CD8-positive, alpha-beta memory T cell (primary cell): ENCODE measurements around the gene CDS1. TPM values are rescaled to one million over a fixed set of nuclear protein-coding genes. Genes with fewer than 3 reads are reported as not detected.

ENCODE experiments used
- CTCF ChIA-PET: fragments of 350-600 bp; sonication (Branson Sonifier 250); formaldehyde crosslinking; loops from one replicate; lab custom pipeline; 2021; ENCODE audit warnings: antibody characterized with exemption; lab: Charles Lee
- POLR2A ChIA-PET: fragments of 350-600 bp; sonication (Branson Sonifier 250); formaldehyde crosslinking; loops from one replicate; lab custom pipeline; 2021; ENCODE audit warnings: antibody characterized with exemption; lab: Charles Lee
- DNase-seq, 5 donors: peaks; one replicate each; pipeline versions ENCODE4 v3.0.0 to v3.0.0-alpha.2; 2020 to 2022; ENCODE audit warnings: mixed read lengths in 1 of 5
- H3K27ac ChIP-seq: one replicate; pipeline ENCODE4 v1.7.0; 2013; ENCODE audit warnings: low read depth, mild to moderate bottlenecking, low read length, moderate library complexity
- H3K27me3 ChIP-seq: 2 replicates; pipeline ENCODE4 v1.7.0; 2013; ENCODE audit warnings: low read length, mild to moderate bottlenecking; ENCODE audit not compliant: insufficient read depth, poor library complexity, severe bottlenecking
- H3K36me3 ChIP-seq: 2 replicates; pipeline ENCODE4 v1.7.0; 2013; ENCODE audit warnings: mild to moderate bottlenecking, low read length, moderate library complexity; ENCODE audit not compliant: insufficient read depth
- H3K4me1 ChIP-seq: 2 replicates; pipeline ENCODE4 v1.7.0; 2013; ENCODE audit warnings: mild to moderate bottlenecking, low read length, moderate library complexity; ENCODE audit not compliant: insufficient read depth
- H3K4me3 ChIP-seq: 2 replicates; pipeline ENCODE4 v1.7.0; 2013; ENCODE audit warnings: mild to moderate bottlenecking, low read length
- H3K9me3 ChIP-seq: 2 replicates; pipeline ENCODE4 v1.7.0; 2013; ENCODE audit warnings: mild to moderate bottlenecking, low read length
- H3K27ac Mint-ChIP-seq, 8 donors: one replicate each; pipeline ENCODE4 v1.8.0; 2020 to 2021; ENCODE audit warnings: mixed read lengths in 8 of 8, mild to moderate bottlenecking in 6 of 8, inconsistent platforms in 3 of 8, moderate library complexity in 3 of 8
- H3K27me3 Mint-ChIP-seq, 2 donors: one replicate each; pipeline ENCODE4 v1.8.0; 2020 to 2021; ENCODE audit warnings: mixed read lengths in 2 of 2, mild to moderate bottlenecking in 1 of 2, moderate library complexity in 1 of 2
- H3K36me3 Mint-ChIP-seq, 3 donors: one replicate each; pipeline ENCODE4 v1.8.0; 2020 to 2021; ENCODE audit warnings: mixed read lengths in 3 of 3, inconsistent platforms in 1 of 3, mild to moderate bottlenecking in 1 of 3
- H3K4me1 Mint-ChIP-seq, 3 donors: one replicate each; pipeline ENCODE4 v1.8.0; 2020 to 2021; ENCODE audit warnings: mixed read lengths in 3 of 3, inconsistent platforms in 1 of 3, mild to moderate bottlenecking in 1 of 3
- H3K4me3 Mint-ChIP-seq, 7 donors: one replicate each; pipeline ENCODE4 v1.8.0; 2020 to 2021; ENCODE audit warnings: mixed read lengths in 7 of 7, mild to moderate bottlenecking in 6 of 7, moderate library complexity in 4 of 7, inconsistent platforms in 2 of 7
- H3K9me3 Mint-ChIP-seq, 5 donors: one replicate each; pipeline ENCODE4 v1.8.0; 2020 to 2022; ENCODE audit warnings: mixed read lengths in 5 of 5, mild to moderate bottlenecking in 3 of 5, moderate library complexity in 2 of 5, inconsistent platforms in 1 of 5
- polyA plus RNA-seq: library from polyadenylated mRNA; unstranded; fragments of 300-500 nt; fragmentation: Illumina TruSeq; gene quantifications from one replicate; pipeline ENCODE4 v1.2.3, GENCODE V29; 2021
- total RNA-seq, 2 experiments: library from RNA; stranded (reverse); gene quantifications; one replicate each; pipeline ENCODE4 v1.2.3, GENCODE V29; 2021

The CDS1 gene
- total and polyA plus RNA-seq, 3 experiments from 2014 or later: 0.20 to 0.44 (median 0.28) TPM

DNA sequence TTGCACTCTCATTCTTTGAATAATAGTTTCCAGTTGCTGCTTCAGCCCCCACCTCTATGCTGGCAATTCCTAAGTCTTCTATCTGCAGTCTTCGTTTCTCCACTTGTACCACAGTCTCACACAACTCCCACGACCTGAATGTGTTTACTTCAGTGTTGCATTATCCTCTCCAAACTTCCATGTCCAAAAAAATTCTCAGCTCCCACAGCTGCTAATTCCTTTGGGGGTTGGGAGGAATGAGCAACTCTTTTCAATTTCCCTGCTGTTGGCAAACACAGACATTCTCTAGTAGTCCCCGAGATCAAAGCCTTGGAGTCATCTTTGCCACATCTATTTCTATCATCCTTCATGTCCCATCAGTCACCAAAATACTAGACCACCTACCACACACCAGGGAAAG is 14.4 kb upstream of the CDS1 start:
- H3K27ac Mint-ChIP-seq: no peak overlapping the region

DNA sequence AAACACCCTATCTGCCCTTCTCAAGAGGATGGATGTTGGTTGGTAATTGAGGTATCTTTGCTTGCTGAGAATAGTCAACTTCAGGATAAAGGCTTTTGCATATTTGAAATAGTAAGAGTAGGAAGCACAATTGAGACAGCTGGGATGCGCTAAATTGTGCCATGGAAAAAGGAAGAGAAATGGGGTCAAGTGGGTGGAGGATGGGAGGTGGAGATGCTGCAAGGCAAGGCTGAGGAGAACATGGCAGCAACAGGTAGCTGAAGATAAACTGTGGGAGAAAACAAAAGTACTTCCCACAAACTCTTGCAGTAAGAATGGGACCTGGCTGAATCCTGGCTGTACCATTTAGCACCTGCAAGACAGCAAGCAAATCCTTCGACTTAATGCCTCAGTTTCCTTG is 13.9 kb upstream of the CDS1 start:
- H3K9me3 Mint-ChIP-seq: peaks cover 0 to 4% (median 0%) of the 10 kb centered on the region in 5 donors
- Histone ChIP-seq H3K4me3 (no peak overlapping the region), H3K9me3 (no peaks in the 10 kb centered on the region), H3K4me1 (no peaks in the 10 kb centered on the region), H3K27ac (no peak overlapping the region), H3K36me3 (no peaks in the 10 kb centered on the region), H3K27me3 (no peaks in the 10 kb centered on the region)
- H3K4me3 Mint-ChIP-seq: no peak overlapping the region
- no peaks in the 10 kb centered on the region for H3K4me1 Mint-ChIP-seq
- no peak for DNase-seq
- H3K36me3 Mint-ChIP-seq: no peaks in the 10 kb centered on the region
- peaks cover 7 to 9% of the 10 kb centered on the region in 2 donors for H3K27me3 Mint-ChIP-seq
- ChIA-PET CTCF (no interaction called here), POLR2A (no interaction called here)
- H3K27ac Mint-ChIP-seq: no peak overlapping the region

More for the DNA sequence above, 14.4 kb upstream of the CDS1 start:
- ChIA-PET POLR2A (no interaction called here), CTCF (no interaction called here)
- Histone ChIP-seq H3K27me3 (no peaks in the 10 kb centered on the region), H3K4me1 (no peaks in the 10 kb centered on the region), H3K27ac (no peak overlapping the region), H3K4me3 (no peak overlapping the region), H3K9me3 (no peaks in the 10 kb centered on the region), H3K36me3 (no peaks in the 10 kb centered on the region)
- Mint-ChIP-seq H3K4me3 (no peak overlapping the region), H3K9me3 (peaks cover 0 to 4% (median under 1%) of the 10 kb centered on the region in 5 donors), H3K4me1 (no peaks in the 10 kb centered on the region), H3K27me3 (peaks cover 7 to 10% of the 10 kb centered on the region in 2 donors), H3K36me3 (no peaks in the 10 kb centered on the region)
- no peak for DNase-seq

DNA sequence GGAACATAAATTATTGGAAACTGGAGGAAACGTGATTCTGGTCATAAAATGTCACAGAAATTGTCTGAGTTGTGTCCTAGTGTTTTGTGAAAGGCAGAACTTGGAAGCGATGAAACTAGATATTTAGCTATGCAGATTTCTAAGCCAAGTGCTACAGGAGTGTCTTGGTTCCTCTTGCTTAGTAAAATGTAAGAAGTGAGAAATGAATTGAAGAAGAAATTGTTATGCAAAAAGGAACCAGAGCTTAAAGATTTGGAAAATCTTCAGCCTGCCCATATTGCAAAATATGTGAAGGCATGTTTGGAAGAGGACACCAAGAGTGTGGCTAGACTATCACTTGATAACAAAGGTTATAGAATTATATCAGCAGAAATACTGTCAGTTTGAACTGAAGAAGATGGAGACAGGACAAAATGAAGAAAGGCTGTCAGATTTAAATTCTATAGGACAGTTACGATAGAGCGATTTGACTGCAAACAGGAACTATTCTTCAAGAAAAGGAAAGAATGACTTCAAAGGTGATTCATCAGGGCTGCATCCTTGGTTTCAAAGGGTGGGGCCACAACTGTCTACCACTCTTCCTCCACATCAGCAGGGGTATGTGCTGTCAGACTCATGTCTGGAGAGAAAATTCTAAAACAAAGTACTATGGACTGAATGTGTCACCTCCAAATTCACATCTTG is 9.4 kb upstream of the CDS1 start:
- peaks cover 9 to 16% of the 10 kb centered on the region in 2 donors for H3K27me3 Mint-ChIP-seq
- CTCF ChIA-PET: no interaction called here
- DNase-seq: no peak
- H3K4me3 Mint-ChIP-seq: no peak overlapping the region
- Histone ChIP-seq H3K4me3 (no peak overlapping the region), H3K27me3 (no peaks in the 10 kb centered on the region), H3K4me1 (no peaks in the 10 kb centered on the region), H3K9me3 (no peaks in the 10 kb centered on the region), H3K27ac (no peak overlapping the region), H3K36me3 (no peaks in the 10 kb centered on the region)
- H3K36me3 Mint-ChIP-seq: no peaks in the 10 kb centered on the region
- H3K27ac Mint-ChIP-seq: no peak overlapping the region
- H3K4me1 Mint-ChIP-seq: no peaks in the 10 kb centered on the region
- POLR2A ChIA-PET: no interaction called here
- peaks cover 0 to 4% (median 0%) of the 10 kb centered on the region in 5 donors for H3K9me3 Mint-ChIP-seq

DNA sequence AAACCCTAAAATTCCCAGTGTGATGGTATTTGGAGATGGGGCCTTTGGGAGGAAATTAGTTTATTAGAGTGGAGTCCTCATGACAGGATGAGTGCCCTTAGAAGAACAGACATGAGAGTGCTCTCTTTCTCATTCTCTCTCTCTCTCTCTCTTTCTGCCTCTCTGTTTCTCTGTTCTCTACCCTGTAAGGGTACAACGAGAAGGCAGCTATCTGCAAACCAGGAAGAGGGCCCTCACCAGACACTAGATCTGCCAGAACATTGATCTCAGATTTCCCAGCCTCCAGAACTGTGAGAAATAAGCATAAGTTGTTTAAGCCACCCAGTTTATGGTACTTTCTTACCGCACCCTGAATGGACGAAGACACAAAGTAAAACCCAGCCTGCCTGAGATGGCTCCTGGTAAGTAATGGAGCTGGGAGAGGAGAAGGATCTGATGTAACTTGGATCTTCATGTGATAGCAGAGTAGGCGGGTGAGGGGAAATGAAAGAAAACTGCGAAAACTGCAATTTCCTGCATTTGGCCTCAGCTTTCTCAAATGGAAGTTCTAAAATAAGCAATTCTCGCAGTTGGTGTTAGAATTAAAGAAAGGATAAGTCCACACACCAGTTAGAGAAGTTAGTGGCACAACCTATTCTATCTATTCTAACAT is 8.7 kb upstream of the CDS1 start:
- Histone ChIP-seq H3K27me3 (no peaks in the 10 kb centered on the region), H3K9me3 (no peaks in the 10 kb centered on the region), H3K36me3 (no peaks in the 10 kb centered on the region), H3K4me1 (no peaks in the 10 kb centered on the region), H3K4me3 (no peak overlapping the region), H3K27ac (no peak overlapping the region)
- ChIA-PET CTCF (no interaction called here), POLR2A (no interaction called here)
- no peak for DNase-seq
- Mint-ChIP-seq H3K36me3 (no peaks in the 10 kb centered on the region), H3K9me3 (no peaks in the 10 kb centered on the region), H3K4me3 (peak overlapping the region in 1 of 7 donors; percentile 30), H3K27me3 (peaks cover 9 to 17% of the 10 kb centered on the region in 2 donors), H3K4me1 (no peaks in the 10 kb centered on the region), H3K27ac (no peak overlapping the region)

DNA sequence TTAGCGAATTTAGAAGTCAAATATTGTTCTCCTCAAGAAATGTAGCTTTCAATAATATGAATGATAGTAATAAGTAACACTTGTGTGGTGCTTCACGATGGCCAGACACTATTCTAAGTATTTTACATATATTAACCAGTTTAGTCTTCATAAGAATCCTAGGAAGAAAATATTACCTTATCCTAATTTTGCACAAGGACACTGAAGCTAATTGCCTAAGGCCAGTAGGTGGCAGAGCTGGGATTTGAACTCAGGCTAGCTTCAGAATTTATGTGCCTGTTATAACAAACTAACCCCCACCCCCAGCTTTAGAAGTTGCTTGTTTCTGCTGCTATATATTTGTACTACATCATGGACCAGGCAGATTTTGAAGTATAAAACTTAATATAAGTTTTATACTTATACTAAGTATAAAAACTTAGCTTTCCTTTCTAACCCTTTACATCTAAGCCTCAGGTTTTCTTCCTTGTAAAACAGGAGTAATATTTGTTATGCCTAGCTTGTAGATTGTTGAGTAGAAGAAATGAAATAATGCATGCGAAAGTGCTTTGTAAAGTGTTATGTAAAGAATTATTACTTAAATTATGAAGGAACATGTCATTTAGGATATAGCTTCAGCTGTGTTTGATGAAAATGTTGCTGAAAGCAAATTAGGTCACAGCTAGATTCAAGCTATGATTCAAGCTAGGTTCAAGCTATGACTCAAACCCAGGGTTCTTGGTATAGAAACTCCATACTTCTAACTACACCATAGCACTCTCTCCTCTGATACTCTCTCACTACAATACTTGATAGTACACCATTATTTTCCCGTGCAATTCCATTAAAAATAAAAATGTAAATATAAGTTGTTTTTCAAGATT is 4.2 kb upstream of the CDS1 start:
- H3K27me3 Mint-ChIP-seq: peaks cover 17 to 37% of the 10 kb centered on the region in 2 donors
- no peaks in the 10 kb centered on the region for H3K9me3 ChIP-seq
- peaks cover 0 to 1% (median 0%) of the 10 kb centered on the region in 3 donors for H3K36me3 Mint-ChIP-seq
- CTCF ChIA-PET: interaction anchor here (1.1 kb wide), 1 partner anchor 15 kb away, joined by 3 read pairs; no protein-coding TSS in a partner anchor
- H3K36me3 ChIP-seq: no peaks in the 10 kb centered on the region
- H3K9me3 Mint-ChIP-seq: peaks cover 0 to 2% (median 0%) of the 10 kb centered on the region in 5 donors
- no peak overlapping the region for H3K4me3 ChIP-seq
- no peak for DNase-seq
- no peak overlapping the region for H3K27ac Mint-ChIP-seq
- no peaks in the 10 kb centered on the region for H3K27me3 ChIP-seq
- H3K4me3 Mint-ChIP-seq: no peak overlapping the region
- H3K4me1 ChIP-seq: peaks cover 11% of the 10 kb centered on the region
- POLR2A ChIA-PET: no interaction called here
- peaks cover 9 to 13% (median 12%) of the 10 kb centered on the region in 3 donors for H3K4me1 Mint-ChIP-seq
- H3K27ac ChIP-seq: no peak overlapping the region

DNA sequence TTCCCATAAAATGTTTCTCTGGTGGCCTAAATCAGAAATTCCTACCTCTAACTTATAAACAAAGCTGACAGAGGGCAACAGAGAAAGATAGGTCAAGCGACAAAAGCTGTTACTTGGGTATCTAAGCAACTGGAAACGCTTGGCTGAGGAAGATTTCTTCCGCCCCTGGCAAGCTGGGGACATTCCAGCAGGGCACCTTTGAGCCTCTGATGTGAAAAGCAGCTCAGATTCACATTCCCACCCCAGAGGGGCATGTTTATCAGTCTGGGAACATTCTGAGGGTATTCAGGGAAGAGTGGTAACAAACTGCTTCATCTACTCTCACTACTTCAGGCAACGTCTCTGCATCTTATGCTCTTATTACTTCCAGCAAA is 3.5 kb upstream of the CDS1 start:
- H3K27ac Mint-ChIP-seq: no peak overlapping the region
- ChIA-PET CTCF (interaction anchor here (1.1 kb wide), 1 partner anchor 14 kb away, joined by 3 read pairs; no protein-coding TSS in a partner anchor), POLR2A (no interaction called here)
- no peak for DNase-seq
- H3K27me3 Mint-ChIP-seq: peaks cover 22 to 40% of the 10 kb centered on the region in 2 donors
- Histone ChIP-seq H3K27me3 (peaks cover 4% of the 10 kb centered on the region), H3K9me3 (no peaks in the 10 kb centered on the region), H3K36me3 (no peaks in the 10 kb centered on the region), H3K27ac (no peak overlapping the region), H3K4me3 (no peak overlapping the region), H3K4me1 (peaks cover 13% of the 10 kb centered on the region)
- peaks cover 0 to 3% (median 0%) of the 10 kb centered on the region in 3 donors for H3K36me3 Mint-ChIP-seq
- peaks cover 14 to 19% (median 19%) of the 10 kb centered on the region in 3 donors for H3K4me1 Mint-ChIP-seq
- peaks cover 0 to 7% (median 0%) of the 10 kb centered on the region in 5 donors for H3K9me3 Mint-ChIP-seq
- H3K4me3 Mint-ChIP-seq: no peak overlapping the region

DNA sequence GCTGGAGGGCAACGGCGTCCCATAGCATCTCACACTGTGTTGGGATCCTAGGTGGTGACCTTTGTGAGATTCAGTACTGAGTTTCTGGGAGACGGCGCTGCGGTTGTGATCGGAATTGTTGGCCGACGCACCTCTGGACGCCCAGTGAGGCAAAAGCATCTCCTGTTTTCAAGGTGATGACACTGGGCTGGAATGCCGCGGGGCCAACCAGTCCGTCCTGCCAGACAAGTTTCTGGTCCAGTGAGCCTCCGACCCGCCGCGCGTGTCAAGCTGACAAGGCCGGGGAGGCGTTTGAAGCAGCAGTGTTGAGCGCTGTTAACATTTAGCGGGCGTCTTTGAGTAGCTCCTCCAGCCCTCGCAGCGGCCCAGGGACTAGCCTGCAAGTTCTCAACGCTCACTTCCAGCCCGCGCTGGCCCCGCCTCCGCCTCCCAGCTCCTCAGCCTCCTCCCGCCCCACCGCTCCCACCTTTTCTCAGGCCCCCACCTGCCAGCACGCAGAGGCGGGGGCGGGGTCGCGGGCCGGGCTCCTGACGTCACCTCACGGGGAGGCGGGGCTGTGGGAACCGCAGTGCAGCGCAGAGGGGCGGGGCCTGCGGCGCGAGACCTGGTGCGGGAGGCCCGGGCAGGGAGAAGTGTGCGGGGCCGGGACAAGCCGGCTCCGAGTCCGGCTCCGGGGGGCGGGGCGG is 482 bp upstream of the CDS1 start:
- no peaks in the 10 kb centered on the region for H3K36me3 ChIP-seq
- peaks cover 13% of the 10 kb centered on the region for H3K4me1 ChIP-seq
- H3K9me3 ChIP-seq: no peaks in the 10 kb centered on the region
- peaks cover 14 to 21% (median 21%) of the 10 kb centered on the region in 3 donors for H3K4me1 Mint-ChIP-seq
- H3K36me3 Mint-ChIP-seq: peaks cover 0 to 3% (median 0%) of the 10 kb centered on the region in 3 donors
- peaks cover 11% of the 10 kb centered on the region for H3K27me3 ChIP-seq
- DNase-seq: peak; percentile 74 to 91 (median 81)
- POLR2A ChIA-PET: no interaction called here
- CTCF ChIA-PET: interaction anchor here (1.4 kb wide), 1 partner anchor 13 kb away, joined by 3 read pairs; no protein-coding TSS in a partner anchor
- peaks cover 30 to 54% of the 10 kb centered on the region in 2 donors for H3K27me3 Mint-ChIP-seq
- H3K27ac Mint-ChIP-seq: peak overlapping the region in 6 of 8 donors; percentile 2 to 72 (median 34)
- H3K9me3 Mint-ChIP-seq: peaks cover 0 to 9% (median 0%) of the 10 kb centered on the region in 5 donors
- H3K27ac ChIP-seq: no peak overlapping the region
- peak overlapping the region; percentile 49 to 89 (median 74) for H3K4me3 Mint-ChIP-seq
- H3K4me3 ChIP-seq: peak overlapping the region; percentile 61
